PFSK-1 (cell line): Measurements from ENCODE around the gene TOX2.

Experiments used
- FOXP2 ChIP-seq: optimal IDR thresholded peaks from 2 replicates; pipeline ENCODE3; 2011; ENCODE audit warnings: borderline replicate concordance, control low read depth, inconsistent platforms; ENCODE audit not compliant: insufficient read depth; ENCODE audit errors: extremely low read length, extremely low read depth
- POLR2AphosphoS5 ChIP-seq: IDR thresholded peaks from 2 replicates; pipeline ENCODE4 v1.6.1; 2012; ENCODE audit warnings: low read depth, mild to moderate bottlenecking, control low read depth, low read length, moderate library complexity
- REST ChIP-seq, 2 experiments: IDR thresholded peaks; 2 replicates each; pipeline versions ENCODE4 v1.6.1 to v1.8.0; 2011 to 2012; ENCODE audit warnings: low read depth in 2 of 2, low read length in 2 of 2, control low read depth in 1 of 2, inconsistent platforms in 1 of 2, mild to moderate bottlenecking in 1 of 2, moderate library complexity in 1 of 2; ENCODE audit not compliant: insufficient read depth in 1 of 2
- SIN3A ChIP-seq: IDR thresholded peaks from 2 replicates; pipeline ENCODE4 v1.6.1; 2012; ENCODE audit warnings: mild to moderate bottlenecking, low read length, moderate library complexity, borderline replicate concordance; ENCODE audit not compliant: insufficient read depth
- TAF1 ChIP-seq: IDR thresholded peaks from 2 replicates; pipeline ENCODE4 v1.6.1; 2012; ENCODE audit warnings: low read length, control low read depth, borderline replicate concordance; ENCODE audit not compliant: insufficient read depth

- no peak for TF ChIP-seq REST (IDR thresholded peaks at IDR 0.05; ENCODE audit: insufficient read depth in 1 of 2, low read depth in 2 of 2, low read length in 2 of 2)
- TF ChIP-seq POLR2AphosphoS5, result no peak
- no peak for TF ChIP-seq SIN3A
- TF ChIP-seq FOXP2, result no peak
- no peak for TF ChIP-seq TAF1
Observed at GRCh38 chr20:43982016-43982415, 67.4 kb downstream of the TOX2 start.
